Tibial artery (tissue), 4 donors: ENCODE results near the gene ZHX3.
A peak's percentile ranks its signal among the peaks of the same experiment; 100 is the strongest.

Experiments used
- DNase-seq, 2 donors: peaks; one replicate each; pipeline ENCODE4 v3.0.0-alpha.2; 2019
- H3K27ac ChIP-seq, 2 donors: fragments of 200-600 bp; sonication (generic) in 1 of 2; 1 replicate in 1 of 2; 2 replicates in 1 of 2; pipeline ENCODE4 v1.5.1; 2018 to 2019; ENCODE audit warnings: mild to moderate bottlenecking in 1 of 2
- H3K27me3 ChIP-seq, 2 donors: fragments of 200-600 bp; sonication (generic) in 1 of 2; one replicate each; pipeline versions ENCODE4 v1.5.1 to v1.6.0; 2016 to 2019
- H3K36me3 ChIP-seq, 3 donors: fragments of 200-600 bp; sonication (generic) in 2 of 3; one replicate each; pipeline ENCODE4 v1.5.1; 2016 to 2019; ENCODE audit warnings: mild to moderate bottlenecking in 2 of 3
- H3K4me1 ChIP-seq, 4 donors: fragments of 200-600 bp; sonication (generic) in 2 of 4; 1 replicate in 3 of 4; 2 replicates in 1 of 4; pipeline ENCODE4 v1.5.1; 2016 to 2019
- H3K4me3 ChIP-seq, 2 donors: fragments of 200-600 bp; sonication (generic) in 1 of 2; 1 replicate in 1 of 2; 2 replicates in 1 of 2; pipeline ENCODE4 v1.5.1; 2018 to 2019; ENCODE audit warnings: mild to moderate bottlenecking in 2 of 2
- H3K9me3 ChIP-seq, 3 donors: fragments of 200-600 bp; sonication (generic) in 1 of 3; one replicate each; pipeline ENCODE4 v1.5.1; 2016 to 2019
- CTCF ChIP-seq, 2 experiments: fragments of 200-600 bp in 1 of 2; fragments of 450-650 bp in 1 of 2; IDR thresholded peaks; one replicate each; pipeline ENCODE4 v1.5.1; 2017 to 2019; ENCODE audit warnings: antibody characterized with exemption in 2 of 2, mild to moderate bottlenecking in 1 of 2, moderate library complexity in 1 of 2
- intact Hi-C: fragments of 100-400 bp; cut with DNase I; formaldehyde crosslinking; loops from one replicate; pipeline ENCODE4 v1.15.0; 2023; ENCODE audit warnings: low total_unique reads

The ZHX3 gene

DNA sequence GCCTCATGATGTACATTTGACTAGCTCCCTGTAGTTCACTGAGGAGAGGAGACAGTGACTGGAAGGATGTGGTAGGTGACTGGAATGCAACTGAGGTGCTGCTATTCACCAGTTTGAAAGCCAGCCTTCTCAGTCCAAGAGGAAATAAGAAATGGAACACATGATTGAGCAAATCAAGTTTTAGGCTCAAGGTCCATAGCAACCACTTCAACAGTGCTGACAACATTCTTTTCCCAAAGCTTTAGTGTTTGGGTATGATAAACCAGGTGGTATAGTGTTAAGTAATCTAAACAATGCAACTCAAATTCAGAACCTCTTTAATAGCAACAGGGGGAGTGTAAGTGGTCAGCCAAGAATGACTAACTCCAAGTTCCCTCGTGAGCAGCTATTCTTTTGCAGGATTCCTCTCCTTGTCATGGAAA is 9.2 kb downstream of the ZHX3 start:
- TF ChIP-seq CTCF (IDR thresholded peaks at IDR 0.05), result no peak
- Histone ChIP-seq H3K27ac (peak overlapping the region; percentile 71 to 76), H3K36me3 (no peaks in the 10 kb centered on the region), H3K4me3 (no peak overlapping the region), H3K4me1 (peaks cover 0 to 82% (median 18%) of the 10 kb centered on the region in 4 donors), H3K9me3 (no peaks in the 10 kb centered on the region), H3K27me3 (no peaks in the 10 kb centered on the region)
- intact Hi-C loops, result no loop called here
- no peak for DNase-seq

GRCh38 chr20:41307021-41307420 is 10.5 kb downstream of the ZHX3 start:
- intact Hi-C loops, result no loop called here
- no peaks in the 10 kb centered on the region for H3K9me3 ChIP-seq
- no peak for DNase-seq
- no peaks in the 10 kb centered on the region for H3K27me3 ChIP-seq
- no peaks in the 10 kb centered on the region for H3K36me3 ChIP-seq
- H3K27ac ChIP-seq, result peak overlapping the region in 1 of 2 donors; percentile 71
- no peak for TF ChIP-seq CTCF (IDR thresholded peaks at IDR 0.05)
- peaks cover 0 to 76% (median 18%) of the 10 kb centered on the region in 4 donors for H3K4me1 ChIP-seq
- no peak overlapping the region for H3K4me3 ChIP-seq

- DNase-seq, result no peak
- Histone ChIP-seq H3K9me3 (no peaks in the 10 kb centered on the region), H3K4me1 (peaks cover 0 to 74% (median 19%) of the 10 kb centered on the region in 4 donors), H3K27ac (no peak overlapping the region), H3K36me3 (no peaks in the 10 kb centered on the region), H3K27me3 (no peaks in the 10 kb centered on the region), H3K4me3 (no peak overlapping the region)
- TF ChIP-seq CTCF (IDR thresholded peaks at IDR 0.05), result no peak
- intact Hi-C loops, result no loop called here
Measured at GRCh38 chr20:41306061-41306727, 11.3 kb downstream of the ZHX3 start.

- H3K27ac ChIP-seq, result no peak overlapping the region
- intact Hi-C loops, result no loop called here
- H3K27me3 ChIP-seq, result no peaks in the 10 kb centered on the region
- no peak for TF ChIP-seq CTCF (IDR thresholded peaks at IDR 0.05)
- DNase-seq, result no peak
- H3K4me1 ChIP-seq, result peaks cover 0 to 75% (median 26%) of the 10 kb centered on the region in 4 donors
- H3K4me3 ChIP-seq, result no peak overlapping the region
- H3K36me3 ChIP-seq, result no peaks in the 10 kb centered on the region
- H3K9me3 ChIP-seq, result no peaks in the 10 kb centered on the region
Measured at GRCh38 chr20:41304424-41305079, 13.0 kb downstream of the ZHX3 start.

DNA sequence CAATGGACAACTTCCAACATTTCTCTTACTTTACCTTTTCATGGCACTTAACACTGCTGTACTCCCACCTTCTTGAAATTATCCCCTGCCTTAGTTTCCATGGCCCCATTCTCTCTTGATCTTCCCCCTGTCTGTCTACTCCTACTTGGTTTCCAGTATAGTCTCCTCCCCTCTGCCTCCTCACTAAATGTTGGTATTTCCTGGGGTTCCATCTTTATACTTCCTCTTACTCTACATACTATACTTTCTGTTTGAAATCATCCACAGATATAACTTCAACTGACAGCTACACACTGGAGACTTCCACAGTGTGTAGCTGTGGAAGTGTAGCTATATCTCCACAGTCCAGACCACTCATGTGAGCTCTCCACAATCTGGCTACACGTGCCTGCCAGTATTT is 13.5 kb downstream of the ZHX3 start:
- H3K4me1 ChIP-seq, result peaks cover 0 to 75% (median 25%) of the 10 kb centered on the region in 4 donors
- no peak for DNase-seq
- H3K9me3 ChIP-seq, result no peaks in the 10 kb centered on the region
- no peak overlapping the region for H3K4me3 ChIP-seq
- H3K27ac ChIP-seq, result no peak overlapping the region
- H3K27me3 ChIP-seq, result no peaks in the 10 kb centered on the region
- no peaks in the 10 kb centered on the region for H3K36me3 ChIP-seq
- intact Hi-C loops, result no loop called here
- no peak for TF ChIP-seq CTCF (IDR thresholded peaks at IDR 0.05)
